CD4-positive, alpha-beta T cell (primary cell): Measurements from ENCODE around the gene GALNT7. TPM values are rescaled to one million over a fixed set of nuclear protein-coding genes. Genes with fewer than 3 reads are reported as not detected.

Source experiments
- ATAC-seq: fragments of 200-7000 bp; cut with Tn5 transposase; one replicate; pipeline ENCODE4 v1.10.0; 2022; ENCODE audit warnings: mild to moderate bottlenecking; ENCODE audit not compliant: poor library complexity
- CTCF ChIA-PET: fragments of 350-600 bp; sonication (Branson Sonifier 250); formaldehyde crosslinking; loops from one replicate; lab custom pipeline; 2021; ENCODE audit warnings: antibody characterized with exemption, inconsistent platforms; lab: Charles Lee
- POLR2A ChIA-PET: fragments of 350-600 bp; sonication (Branson Sonifier 250); formaldehyde crosslinking; loops from one replicate; lab custom pipeline; 2021; ENCODE audit warnings: antibody characterized with exemption, inconsistent platforms; lab: Charles Lee
- DNase-seq, 14 experiments: peaks; one replicate each; pipeline ENCODE4 v3.0.0-alpha.2; 2013 to 2020; ENCODE audit warnings: mixed read lengths in 2 of 14
- H3K27ac ChIP-seq, 2 donors: one replicate each; pipeline versions ENCODE4 v1.5.1 to v1.7.0; 2013; ENCODE audit warnings: low read length in 2 of 2, low read depth in 1 of 2, mild to moderate bottlenecking in 1 of 2
- H3K27me3 ChIP-seq, 2 experiments: 1 replicate in 1 of 2; 2 replicates in 1 of 2; pipeline versions ENCODE4 v1.6.1 to v1.7.0; 2013; ENCODE audit warnings: low read length in 2 of 2, control low read depth in 1 of 2, mild to moderate bottlenecking in 1 of 2, moderate library complexity in 1 of 2; ENCODE audit not compliant: insufficient read depth in 2 of 2, control insufficient read depth in 1 of 2
- H3K36me3 ChIP-seq: one replicate; pipeline ENCODE4 v1.6.1; 2013; ENCODE audit warnings: low read length, control low read depth; ENCODE audit not compliant: insufficient read depth
- H3K4me1 ChIP-seq: one replicate; pipeline ENCODE4 v1.6.1; 2013; ENCODE audit warnings: low read length, control low read depth; ENCODE audit not compliant: insufficient read depth
- H3K4me3 ChIP-seq: one replicate; pipeline ENCODE4 v1.5.1; 2013; ENCODE audit warnings: mild to moderate bottlenecking, low read length, moderate library complexity
- H3K9me3 ChIP-seq, 2 experiments: 1 replicate in 1 of 2; 2 replicates in 1 of 2; pipeline versions ENCODE4 v1.6.1 to v1.7.0; 2013; ENCODE audit warnings: low read length in 2 of 2, mild to moderate bottlenecking in 2 of 2, control low read depth in 1 of 2, moderate library complexity in 1 of 2; ENCODE audit not compliant: control insufficient read depth in 1 of 2, insufficient read depth in 1 of 2
- H3K27ac Mint-ChIP-seq: one replicate; pipeline ENCODE4 v1.8.0; 2020; ENCODE audit warnings: mixed read lengths
- H3K27me3 Mint-ChIP-seq: one replicate; pipeline ENCODE4 v1.8.0; 2021; ENCODE audit warnings: mixed read lengths
- H3K36me3 Mint-ChIP-seq: one replicate; pipeline ENCODE4 v1.8.0; 2021; ENCODE audit warnings: low read depth, mixed read lengths
- H3K4me1 Mint-ChIP-seq: one replicate; pipeline ENCODE4 v1.8.0; 2021; ENCODE audit warnings: low read depth, mixed read lengths
- H3K4me3 Mint-ChIP-seq: one replicate; pipeline ENCODE4 v1.8.0; 2020; ENCODE audit warnings: mild to moderate bottlenecking, mixed read lengths
- H3K9me3 Mint-ChIP-seq: one replicate; pipeline ENCODE4 v1.8.0; 2020; ENCODE audit warnings: mixed read lengths
- intact Hi-C, 2 experiments: fragments of 100-400 bp; cut with DNase I in 1 of 2; cut with micrococcal nuclease in 1 of 2; formaldehyde crosslinking; loops; one replicate each; pipeline versions ENCODE4 v1.15.1 to v1.9.0; 2023 to 2025; cut with DNase I, micrococcal nuclease
- total RNA-seq, 174 experiments: library from RNA in 2 of 174; stranded (reverse) in 2 of 174; gene quantifications; one replicate each; pipeline ENCODE4 v1.2.3 and lab custom pipeline; 2021 to 2026
- TF ChIP-seq, protein P1 (sequence below): fragments of 200-600 bp; IDR thresholded peaks from one replicate; pipeline ENCODE4 v1.8.0; 2022; ENCODE audit warnings: antibody characterized with exemption, mild to moderate bottlenecking

The GALNT7 gene
- total RNA-seq, 2 experiments from 2014 or later = 4.6 to 4.8 TPM

GRCh38 chr4:173128199-173128890 is 40.3 kb upstream of the GALNT7 start:
- no peaks in the 10 kb centered on the region for H3K4me1 ChIP-seq
- Mint-ChIP-seq H3K9me3 (no peaks in the 10 kb centered on the region), H3K27me3 (no peaks in the 10 kb centered on the region), H3K27ac (no peak overlapping the region), H3K4me1 (no peaks in the 10 kb centered on the region), H3K4me3 (no peak overlapping the region), H3K36me3 (no peaks in the 10 kb centered on the region)
- no peaks in the 10 kb centered on the region for H3K27me3 ChIP-seq
- ChIA-PET POLR2A (no interaction called here), CTCF (no interaction called here)
- no peak overlapping the region for H3K27ac ChIP-seq
- TF ChIP-seq, protein P1, sequence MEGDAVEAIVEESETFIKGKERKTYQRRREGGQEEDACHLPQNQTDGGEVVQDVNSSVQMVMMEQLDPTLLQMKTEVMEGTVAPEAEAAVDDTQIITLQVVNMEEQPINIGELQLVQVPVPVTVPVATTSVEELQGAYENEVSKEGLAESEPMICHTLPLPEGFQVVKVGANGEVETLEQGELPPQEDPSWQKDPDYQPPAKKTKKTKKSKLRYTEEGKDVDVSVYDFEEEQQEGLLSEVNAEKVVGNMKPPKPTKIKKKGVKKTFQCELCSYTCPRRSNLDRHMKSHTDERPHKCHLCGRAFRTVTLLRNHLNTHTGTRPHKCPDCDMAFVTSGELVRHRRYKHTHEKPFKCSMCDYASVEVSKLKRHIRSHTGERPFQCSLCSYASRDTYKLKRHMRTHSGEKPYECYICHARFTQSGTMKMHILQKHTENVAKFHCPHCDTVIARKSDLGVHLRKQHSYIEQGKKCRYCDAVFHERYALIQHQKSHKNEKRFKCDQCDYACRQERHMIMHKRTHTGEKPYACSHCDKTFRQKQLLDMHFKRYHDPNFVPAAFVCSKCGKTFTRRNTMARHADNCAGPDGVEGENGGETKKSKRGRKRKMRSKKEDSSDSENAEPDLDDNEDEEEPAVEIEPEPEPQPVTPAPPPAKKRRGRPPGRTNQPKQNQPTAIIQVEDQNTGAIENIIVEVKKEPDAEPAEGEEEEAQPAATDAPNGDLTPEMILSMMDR = no peak
- intact Hi-C loops = no loop called here
- no peak overlapping the region for H3K4me3 ChIP-seq
- DNase-seq (no peak), ATAC-seq (no peak)
- H3K36me3 ChIP-seq = no peaks in the 10 kb centered on the region
- H3K9me3 ChIP-seq = no peaks in the 10 kb centered on the region

- no peaks in the 10 kb centered on the region for H3K36me3 Mint-ChIP-seq
- TF ChIP-seq, protein P1 = no peak
- ChIA-PET POLR2A (no interaction called here), CTCF (no interaction called here)
- Histone ChIP-seq H3K9me3 (no peaks in the 10 kb centered on the region), H3K36me3 (no peaks in the 10 kb centered on the region), H3K27me3 (no peaks in the 10 kb centered on the region), H3K4me3 (no peak overlapping the region), H3K4me1 (no peaks in the 10 kb centered on the region), H3K27ac (no peak overlapping the region)
- no peaks in the 10 kb centered on the region for H3K4me1 Mint-ChIP-seq
- no peaks in the 10 kb centered on the region for H3K27me3 Mint-ChIP-seq
- no peaks in the 10 kb centered on the region for H3K9me3 Mint-ChIP-seq
- no peak overlapping the region for H3K27ac Mint-ChIP-seq
- DNase-seq = no peak
- ATAC-seq = no peak
- H3K4me3 Mint-ChIP-seq = no peak overlapping the region
- intact Hi-C loops = no loop called here
Measured at GRCh38 chr4:173130687-173131086, 37.9 kb upstream of the GALNT7 start.

- H3K36me3 ChIP-seq = no peaks in the 10 kb centered on the region
- Mint-ChIP-seq H3K36me3 (no peaks in the 10 kb centered on the region), H3K27me3 (no peaks in the 10 kb centered on the region), H3K4me1 (no peaks in the 10 kb centered on the region), H3K4me3 (no peak overlapping the region), H3K9me3 (no peaks in the 10 kb centered on the region), H3K27ac (no peak overlapping the region)
- no peak overlapping the region for H3K4me3 ChIP-seq
- no peak overlapping the region for H3K27ac ChIP-seq
- intact Hi-C loops = no loop called here
- no peaks in the 10 kb centered on the region for H3K4me1 ChIP-seq
- ATAC-seq = no peak
- no peak for DNase-seq
- CTCF ChIA-PET = no interaction called here
- POLR2A ChIA-PET = no interaction called here
- H3K9me3 ChIP-seq = no peaks in the 10 kb centered on the region
- no peaks in the 10 kb centered on the region for H3K27me3 ChIP-seq
- TF ChIP-seq, protein P1 = no peak
Measured at GRCh38 chr4:173134426-173134825, 34.2 kb upstream of the GALNT7 start.
